ENCODE data around the gene ADRB2.

DNA sequence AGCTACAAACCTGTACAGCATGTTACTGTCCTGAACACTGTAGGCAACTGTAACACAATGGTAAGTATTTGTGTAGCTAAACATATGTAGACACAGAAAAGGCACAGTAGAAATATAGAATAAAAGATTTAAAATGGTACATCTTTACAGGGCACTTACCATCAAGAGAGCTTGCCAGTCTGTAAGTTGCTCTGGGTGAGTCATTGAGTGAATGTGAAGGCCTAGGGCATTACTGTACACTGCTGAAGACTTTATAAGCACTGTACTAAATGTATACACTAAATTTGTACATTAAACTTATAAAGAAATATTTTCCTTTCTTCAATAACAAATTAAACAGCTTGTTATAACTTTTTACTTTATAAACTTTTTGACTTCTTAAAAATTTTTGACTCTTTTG is 20.5 kb downstream of the ADRB2 start:
- TF ChIP-seq POLR2A (IDR thresholded peaks at IDR 0.05) (no peak), EP300 (IDR thresholded peaks at IDR 0.05) (no peak)
- TF ChIP-seq, protein P1, sequence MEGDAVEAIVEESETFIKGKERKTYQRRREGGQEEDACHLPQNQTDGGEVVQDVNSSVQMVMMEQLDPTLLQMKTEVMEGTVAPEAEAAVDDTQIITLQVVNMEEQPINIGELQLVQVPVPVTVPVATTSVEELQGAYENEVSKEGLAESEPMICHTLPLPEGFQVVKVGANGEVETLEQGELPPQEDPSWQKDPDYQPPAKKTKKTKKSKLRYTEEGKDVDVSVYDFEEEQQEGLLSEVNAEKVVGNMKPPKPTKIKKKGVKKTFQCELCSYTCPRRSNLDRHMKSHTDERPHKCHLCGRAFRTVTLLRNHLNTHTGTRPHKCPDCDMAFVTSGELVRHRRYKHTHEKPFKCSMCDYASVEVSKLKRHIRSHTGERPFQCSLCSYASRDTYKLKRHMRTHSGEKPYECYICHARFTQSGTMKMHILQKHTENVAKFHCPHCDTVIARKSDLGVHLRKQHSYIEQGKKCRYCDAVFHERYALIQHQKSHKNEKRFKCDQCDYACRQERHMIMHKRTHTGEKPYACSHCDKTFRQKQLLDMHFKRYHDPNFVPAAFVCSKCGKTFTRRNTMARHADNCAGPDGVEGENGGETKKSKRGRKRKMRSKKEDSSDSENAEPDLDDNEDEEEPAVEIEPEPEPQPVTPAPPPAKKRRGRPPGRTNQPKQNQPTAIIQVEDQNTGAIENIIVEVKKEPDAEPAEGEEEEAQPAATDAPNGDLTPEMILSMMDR (IDR thresholded peaks at IDR 0.05) = no peak
